HTR-8/SVneo (cell line): Measurements from ENCODE around the gene NSD2.
A peak's percentile ranks its signal among the peaks of the same experiment; 100 is the strongest.

Source experiments
- DNase-seq: peaks from one replicate; pipeline ENCODE4 v3.0.0; 2011; ENCODE audit warnings: low spot score, mixed read lengths; ENCODE audit not compliant: insufficient read length
- FAIRE-seq: peaks from 2 replicates; lab custom pipeline; 2011; peaks lifted over from hg19 to GRCh38; lab: Jason Lieb, UNC

The NSD2 gene

GRCh38 chr4:1933700-1934099, 62.5 kb downstream of the NSD2 start:
- DNase-seq (no peak), FAIRE-seq (no peak)

GRCh38 chr4:1937550-1937949, 66.4 kb downstream of the NSD2 start:
- FAIRE-seq: no peak
- DNase-seq: no peak

- DNase-seq (no peak), FAIRE-seq (no peak)
These were observed 66.8 kb downstream of the NSD2 start for GRCh38 chr4:1938027-1938426.

GRCh38 chr4:1939664-1940509, 68.7 kb downstream of the NSD2 start:
- peak; percentile 78 for DNase-seq
- FAIRE-seq: no peak

- DNase-seq: no peak
- FAIRE-seq: no peak
These were observed 69.4 kb downstream of the NSD2 start for GRCh38 chr4:1940566-1940965.

GRCh38 chr4:1943928-1944327, 72.7 kb downstream of the NSD2 start:
- FAIRE-seq (no peak), DNase-seq (no peak)

- DNase-seq (no peak), FAIRE-seq (no peak)
These were observed 74.1 kb downstream of the NSD2 start for GRCh38 chr4:1945124-1945895.

GRCh38 chr4:1945912-1946311, 74.7 kb downstream of the NSD2 start:
- no peak for DNase-seq
- no peak for FAIRE-seq

- DNase-seq: no peak
- FAIRE-seq: no peak
These were observed 77.0 kb downstream of the NSD2 start for GRCh38 chr4:1948232-1948631.

- no peak for FAIRE-seq
- DNase-seq: no peak
These were observed 77.8 kb downstream of the NSD2 start for GRCh38 chr4:1948892-1949436.

- FAIRE-seq (no peak), DNase-seq (no peak)
These were observed 79.2 kb downstream of the NSD2 start for GRCh38 chr4:1950369-1950768.

GRCh38 chr4:1952058-1952700, 81.0 kb downstream of the NSD2 start:
- DNase-seq (no peak), FAIRE-seq (no peak)

- FAIRE-seq: no peak
- no peak for DNase-seq
These were observed 81.5 kb downstream of the NSD2 start for GRCh38 chr4:1952719-1953118.

GRCh38 chr4:1953335-1953734, 82.1 kb downstream of the NSD2 start:
- FAIRE-seq (no peak), DNase-seq (no peak)

GRCh38 chr4:1956631-1957030, 85.4 kb downstream of the NSD2 start:
- no peak for DNase-seq
- FAIRE-seq: no peak

GRCh38 chr4:1958276-1959103, 87.3 kb downstream of the NSD2 start:
- no peak for FAIRE-seq

GRCh38 chr4:1959104-1959384, 87.9 kb downstream of the NSD2 start:
- FAIRE-seq (no peak), DNase-seq (no peak)

More at GRCh38 chr4:1958276-1959103, 87.3 kb downstream of the NSD2 start:
- DNase-seq: no peak

- no peak for DNase-seq
- FAIRE-seq: no peak
These were observed 89.1 kb downstream of the NSD2 start for GRCh38 chr4:1960170-1960825.

- DNase-seq: no peak
- peak; percentile 23 for FAIRE-seq
These were observed 89.8 kb downstream of the NSD2 start for GRCh38 chr4:1961038-1961437.

GRCh38 chr4:1961563-1961962, 90.4 kb downstream of the NSD2 start:
- DNase-seq (no peak), FAIRE-seq (no peak)
